Vagina (tissue), 2 donors: ENCODE measurements around the gene CDON.

Experiments
- CTCF ChIP-seq, 3 experiments: fragments of 450-650 bp in 2 of 3; fragments of 200-600 bp in 1 of 3; sonication (generic) in 1 of 3; IDR thresholded peaks; one replicate each; pipeline ENCODE4 v1.5.1; 2017 to 2019; ENCODE audit warnings: antibody characterized with exemption in 3 of 3, mild to moderate bottlenecking in 2 of 3, moderate library complexity in 2 of 3
- POLR2A ChIP-seq, 2 donors: fragments of 450-650 bp; IDR thresholded peaks; one replicate each; pipeline ENCODE4 v1.6.1; 2017; ENCODE audit warnings: antibody characterized with exemption in 2 of 2, mild to moderate bottlenecking in 2 of 2, moderate library complexity in 2 of 2
- POLR2AphosphoS5 ChIP-seq, 2 donors: sonication (generic); formaldehyde crosslinking; IDR thresholded peaks; one replicate each; pipeline ENCODE4 v1.9.0; 2017; ENCODE audit warnings: antibody characterized with exemption in 2 of 2, mild to moderate bottlenecking in 2 of 2, low read depth in 1 of 2; ENCODE audit not compliant: insufficient read depth in 1 of 2

GRCh38 chr11:126012852-126013251 is 49.8 kb downstream of the CDON start:
- TF ChIP-seq CTCF (IDR thresholded peaks at IDR 0.05) (no peak), POLR2AphosphoS5 (IDR thresholded peaks at IDR 0.05; ENCODE audit: insufficient read depth in 1 of 2, low read depth in 1 of 2) (no peak), POLR2A (IDR thresholded peaks at IDR 0.05) (no peak)
